ENCODE measurements around the gene HLCS. TPM values are rescaled to one million over a fixed set of nuclear protein-coding genes. Genes with fewer than 3 reads are reported as not detected.
"Not testable (repeated sequence)": the region's sequence is repeated elsewhere in the genome, so short reads cannot be mapped to it uniquely, and the experiment has no call there.

HLCS gene
- total RNA-seq, 1 experiment from 2014 or later, result 33.8 TPM

DNA sequence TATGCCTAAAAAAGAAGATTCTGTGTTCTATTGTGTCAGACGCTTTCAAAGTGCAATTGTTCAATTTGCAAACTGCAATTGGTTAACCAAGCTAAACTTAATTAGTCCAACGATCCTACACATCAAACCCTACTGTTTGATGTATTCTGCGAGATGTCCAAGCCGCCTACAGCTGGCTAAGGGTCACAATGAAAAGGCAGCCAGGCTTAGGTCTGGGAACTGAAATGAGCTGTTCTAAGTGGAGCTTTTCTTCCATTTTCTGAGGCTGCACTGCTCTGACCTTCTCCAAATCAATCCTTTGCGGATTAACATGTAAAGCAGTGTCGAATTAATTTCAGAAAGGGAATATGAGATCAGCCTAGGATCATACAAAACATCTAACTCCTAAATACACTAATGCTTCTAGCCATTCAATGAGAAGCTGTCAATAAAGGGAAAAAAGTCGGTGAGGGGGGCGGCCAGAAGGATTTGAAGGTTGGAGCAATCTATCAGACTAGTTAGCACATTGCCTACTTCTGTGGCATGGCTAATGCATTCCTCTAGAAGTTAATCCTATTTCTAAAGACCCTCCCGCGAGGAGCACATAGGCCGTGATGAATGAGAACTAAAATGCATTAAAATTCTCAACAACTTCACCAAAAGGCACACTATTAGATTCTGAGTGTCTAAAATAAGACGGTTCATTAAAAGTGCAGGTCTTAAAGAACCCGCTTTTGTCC is 148.6 kb downstream of the HLCS start:
- in situ Hi-C loops (cut with HindIII; ENCODE audit: low pct_unique_long_range_greater_than_20kb, low sequenced_read_pairs), result no loop called here
- no peak for DNase-seq (ENCODE audit: low read depth, low spot score)

DNA sequence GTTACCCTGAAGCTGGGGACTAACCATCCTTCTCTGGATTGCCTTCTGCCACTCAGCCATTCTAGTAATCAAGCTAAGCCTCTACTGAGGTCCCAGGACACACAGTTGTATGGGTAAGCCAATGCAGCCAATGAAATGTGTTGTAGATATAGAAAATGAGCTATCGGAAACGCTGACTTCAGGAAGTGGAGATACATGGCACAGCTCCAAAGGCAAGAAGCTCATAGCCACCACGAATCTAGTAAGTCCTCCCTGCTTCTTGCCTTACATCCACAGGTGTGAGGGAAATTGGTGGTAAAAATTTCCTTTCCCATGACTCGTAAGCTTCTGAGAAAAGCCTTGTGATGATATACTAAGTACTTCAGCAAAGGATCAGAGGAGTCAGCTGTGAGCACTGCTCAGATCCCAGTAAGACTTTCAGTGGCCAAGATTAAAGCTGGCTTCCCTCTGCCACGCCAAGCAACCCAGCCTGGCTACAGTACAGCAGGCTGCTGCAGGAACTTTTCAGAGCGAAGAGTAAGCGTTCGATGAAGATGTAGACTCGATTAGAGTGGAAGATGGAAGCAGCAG is 149.8 kb downstream of the HLCS start:
- in situ Hi-C loops (cut with HindIII; ENCODE audit: low pct_unique_long_range_greater_than_20kb, low sequenced_read_pairs), result no loop called here
- DNase-seq (ENCODE audit: low read depth, low spot score), result no peak

DNA sequence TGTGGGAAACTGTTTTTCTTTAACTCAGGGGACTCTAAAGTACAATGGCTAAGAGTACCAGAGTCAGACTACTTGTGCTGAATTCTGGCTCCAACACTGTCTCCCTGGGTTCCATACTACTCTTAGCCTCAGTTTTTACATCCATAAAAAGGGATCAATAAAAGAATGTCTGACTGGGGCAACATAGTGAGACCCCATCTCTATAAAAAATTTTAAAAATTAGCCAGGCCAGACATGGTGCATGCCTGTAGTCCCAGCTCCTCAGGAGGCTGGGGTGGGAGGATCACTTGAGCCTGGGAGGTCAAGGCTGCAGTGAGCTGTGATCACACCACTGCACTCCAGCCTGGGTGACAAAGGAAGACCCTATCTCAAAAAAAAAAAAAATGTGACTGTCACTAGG is 150.4 kb downstream of the HLCS start:
- in situ Hi-C loops (cut with HindIII; ENCODE audit: low pct_unique_long_range_greater_than_20kb, low sequenced_read_pairs); DNase-seq (ENCODE audit: low read depth, low spot score): not testable (repeated sequence)

DNA sequence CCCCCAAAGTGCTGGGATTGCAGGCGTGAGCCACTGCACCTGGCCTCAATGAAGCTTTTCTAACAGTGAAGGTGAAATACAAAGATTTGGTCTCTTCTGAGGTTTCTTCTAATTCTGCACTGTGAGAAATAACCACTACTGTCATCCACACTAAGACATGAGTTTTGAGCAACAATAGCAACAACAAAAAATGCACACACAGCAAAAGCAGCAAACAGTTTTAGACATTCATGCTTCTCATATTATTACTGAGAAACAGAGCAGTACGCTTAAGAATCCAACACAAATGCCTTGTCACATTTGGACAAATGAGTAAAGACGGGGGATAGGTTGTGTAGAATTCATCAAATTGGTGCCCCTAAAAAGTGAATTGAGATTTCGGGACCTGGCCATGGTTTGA is 151.2 kb downstream of the HLCS start:
- no peak for DNase-seq (ENCODE audit: low read depth, low spot score)
- in situ Hi-C loops (cut with HindIII; ENCODE audit: low pct_unique_long_range_greater_than_20kb, low sequenced_read_pairs), result no loop called here

DNA sequence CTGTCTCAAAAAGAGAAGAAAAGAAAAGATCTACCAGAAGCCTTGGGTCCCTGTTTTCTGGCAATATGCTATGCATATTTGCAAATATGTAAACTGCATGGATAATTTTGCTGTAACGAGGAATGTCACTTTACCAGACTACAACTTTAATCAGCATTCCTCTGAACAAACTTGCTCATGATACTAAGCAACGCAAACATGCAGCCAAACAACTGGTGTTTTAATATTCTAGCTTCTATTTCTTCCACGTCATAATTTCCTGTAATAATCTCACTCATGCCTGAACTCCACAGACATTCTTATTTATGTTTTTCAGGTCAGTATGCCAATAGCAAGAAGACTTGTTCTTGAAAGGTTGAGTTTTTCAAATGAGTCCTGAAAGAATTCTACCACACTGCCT is 153.4 kb downstream of the HLCS start:
- in situ Hi-C loops (cut with HindIII; ENCODE audit: low pct_unique_long_range_greater_than_20kb, low sequenced_read_pairs), result no loop called here
- DNase-seq (ENCODE audit: low read depth, low spot score), result no peak

GRCh38 chr21:36811762-36812161 is 154.7 kb downstream of the HLCS start:
- no peak for DNase-seq (ENCODE audit: low read depth, low spot score)
- in situ Hi-C loops (cut with HindIII; ENCODE audit: low pct_unique_long_range_greater_than_20kb, low sequenced_read_pairs), result no loop called here

- in situ Hi-C loops (cut with HindIII; ENCODE audit: low pct_unique_long_range_greater_than_20kb, low sequenced_read_pairs), result no loop called here
- DNase-seq (ENCODE audit: low read depth, low spot score), result no peak
Observed at GRCh38 chr21:36810443-36810842, 156.0 kb downstream of the HLCS start.

GRCh38 chr21:36807422-36807928 is 159.0 kb downstream of the HLCS start:
- DNase-seq (ENCODE audit: low read depth, low spot score), result no peak
- in situ Hi-C loops (cut with HindIII; ENCODE audit: low pct_unique_long_range_greater_than_20kb, low sequenced_read_pairs), result no loop called here

DNA sequence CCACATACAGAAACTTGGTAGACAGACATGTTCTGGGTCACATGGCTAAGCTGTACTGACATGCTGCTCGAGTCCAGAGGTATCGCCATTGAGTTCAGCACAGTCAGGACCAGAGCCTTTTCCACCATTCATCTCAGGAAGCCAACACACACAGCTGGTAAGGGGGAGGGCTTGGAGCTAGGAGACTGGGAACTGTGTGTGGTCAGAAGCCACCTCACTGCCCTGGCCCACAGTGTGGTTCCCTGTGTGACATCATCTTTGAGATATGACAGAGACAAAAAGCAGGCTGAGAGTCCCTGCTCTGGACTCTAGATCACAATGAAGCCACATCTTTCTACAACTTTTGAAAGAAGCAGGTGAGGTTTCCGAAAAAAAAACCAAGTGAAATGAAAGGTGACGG is 160.4 kb downstream of the HLCS start:
- in situ Hi-C loops (cut with HindIII; ENCODE audit: low pct_unique_long_range_greater_than_20kb, low sequenced_read_pairs), result no loop called here
- DNase-seq (ENCODE audit: low read depth, low spot score), result no peak

DNA sequence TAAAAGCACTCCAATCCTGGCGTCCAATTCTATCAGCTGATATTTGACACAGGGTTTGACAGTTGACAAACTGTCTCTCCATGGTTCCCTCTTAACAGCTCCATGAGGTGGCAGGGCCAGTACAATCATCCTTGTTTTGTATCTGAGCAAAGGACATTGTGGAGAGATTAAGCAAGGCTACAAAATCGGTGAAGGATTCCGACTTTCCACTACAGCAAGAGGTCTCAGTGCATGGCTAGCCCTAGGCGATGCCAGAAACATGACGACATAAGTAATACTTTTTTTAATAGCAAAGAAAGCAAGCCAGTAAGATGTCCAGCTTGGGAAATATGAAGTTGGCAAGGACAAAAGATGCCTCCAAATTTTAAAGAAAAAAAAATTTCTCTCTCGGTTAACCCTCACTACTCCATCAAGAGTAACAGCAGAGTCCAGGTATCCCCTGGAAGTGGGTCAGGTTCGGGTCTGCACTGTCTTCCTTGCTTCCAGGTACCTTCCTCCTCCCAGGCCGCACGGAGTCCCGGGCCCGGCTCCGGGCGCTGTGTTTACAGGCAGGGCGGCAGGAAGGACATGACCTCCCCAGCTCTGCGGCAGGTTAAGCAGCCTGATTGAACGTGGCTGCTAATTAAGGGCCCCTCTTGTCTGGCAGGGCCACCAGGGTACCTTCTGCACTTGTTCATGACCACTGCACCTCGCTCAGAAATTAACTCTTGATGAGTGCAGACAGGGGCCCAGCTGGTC is 161.4 kb downstream of the HLCS start:
- in situ Hi-C loops (cut with HindIII; ENCODE audit: low pct_unique_long_range_greater_than_20kb, low sequenced_read_pairs), result no loop called here
- DNase-seq (ENCODE audit: low read depth, low spot score), result no peak

DNA sequence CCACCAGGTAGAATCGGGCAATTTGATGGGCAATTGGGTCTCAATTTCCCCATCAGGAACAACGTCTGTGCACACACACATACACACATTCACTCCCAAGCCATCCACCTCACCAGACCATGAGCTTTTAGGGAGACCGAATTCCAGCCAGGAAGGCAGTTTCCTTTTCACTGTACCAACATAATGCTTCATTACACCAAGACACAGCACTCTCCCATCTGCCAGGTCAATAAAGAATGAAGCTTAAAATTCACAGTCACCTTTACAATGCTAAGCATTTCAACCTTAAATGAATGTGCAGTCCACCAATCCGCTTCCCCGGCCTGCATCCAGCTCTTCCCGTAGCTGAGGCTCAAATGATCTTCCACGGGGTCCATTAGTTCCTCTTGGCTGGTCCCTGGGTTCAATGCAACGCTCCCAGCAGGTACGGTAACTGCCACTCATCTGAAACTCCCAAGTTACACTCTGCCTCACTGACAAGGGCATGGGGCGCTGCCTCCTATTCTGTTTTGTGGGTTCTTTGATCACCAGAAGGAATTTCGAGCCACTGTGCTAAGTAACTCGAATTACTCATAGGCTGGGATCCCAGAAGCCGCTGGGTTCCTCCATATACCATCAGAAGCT is 162.5 kb downstream of the HLCS start:
- in situ Hi-C loops (cut with HindIII; ENCODE audit: low pct_unique_long_range_greater_than_20kb, low sequenced_read_pairs), result no loop called here

DNA sequence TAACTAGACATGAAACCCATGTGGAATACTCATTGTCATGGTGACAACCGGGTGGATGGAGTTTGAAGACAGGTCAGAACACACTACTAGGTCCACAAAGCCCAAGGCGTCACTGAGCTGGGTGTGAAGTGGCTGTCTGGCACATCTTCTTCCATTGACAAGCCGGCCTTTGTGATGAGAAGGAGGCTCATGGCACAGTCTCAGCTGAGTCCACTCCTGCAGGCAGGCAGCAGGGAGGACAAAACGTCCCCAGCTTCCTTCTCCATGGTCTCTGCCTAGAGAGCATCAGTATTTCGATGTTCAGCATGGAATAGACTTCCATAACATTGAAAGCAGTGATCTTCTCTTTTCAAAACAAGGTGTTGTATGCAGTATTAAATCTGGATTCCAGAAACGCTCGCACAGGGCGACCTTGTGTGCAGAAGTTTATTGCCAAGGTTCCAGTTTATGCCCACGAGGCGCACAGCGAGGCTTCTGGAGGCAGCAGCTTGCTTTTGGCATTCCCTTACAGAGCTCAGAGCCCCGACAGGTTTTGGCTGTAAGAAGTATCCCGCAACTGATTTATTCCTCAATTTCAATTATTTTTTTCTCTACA is 163.3 kb downstream of the HLCS start:
- DNase-seq (ENCODE audit: low read depth, low spot score), result no peak
- in situ Hi-C loops (cut with HindIII; ENCODE audit: low pct_unique_long_range_greater_than_20kb, low sequenced_read_pairs), result no loop called here

More for the DNA sequence above, 162.5 kb downstream of the HLCS start:
- DNase-seq (ENCODE audit: low read depth, low spot score), result no peak

DNA sequence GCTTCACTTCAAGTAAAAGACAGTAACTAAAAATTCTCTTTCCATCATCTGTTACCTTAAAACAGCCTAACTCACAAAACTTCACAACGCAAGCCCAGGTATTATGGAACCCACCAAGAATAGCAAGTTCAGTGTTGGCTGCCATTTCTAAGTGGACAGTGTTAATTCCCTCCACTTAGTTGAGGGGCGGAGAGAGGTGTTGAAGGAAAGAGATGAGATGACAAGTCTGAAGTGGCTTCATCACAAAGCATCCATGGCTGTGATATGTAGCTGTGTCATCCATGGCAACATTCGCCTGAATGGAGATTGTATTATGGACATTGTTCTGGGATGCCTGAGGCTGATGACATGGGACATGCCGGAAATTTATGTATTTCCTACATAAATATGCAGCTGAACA is 165.7 kb downstream of the HLCS start:
- in situ Hi-C loops (cut with HindIII; ENCODE audit: low pct_unique_long_range_greater_than_20kb, low sequenced_read_pairs), result no loop called here
- no peak for DNase-seq (ENCODE audit: low read depth, low spot score)

GRCh38 chr21:36799869-36800268 is 166.6 kb downstream of the HLCS start:
- in situ Hi-C loops (cut with HindIII; ENCODE audit: low pct_unique_long_range_greater_than_20kb, low sequenced_read_pairs), result no loop called here
- no peak for DNase-seq (ENCODE audit: low read depth, low spot score)

DNA sequence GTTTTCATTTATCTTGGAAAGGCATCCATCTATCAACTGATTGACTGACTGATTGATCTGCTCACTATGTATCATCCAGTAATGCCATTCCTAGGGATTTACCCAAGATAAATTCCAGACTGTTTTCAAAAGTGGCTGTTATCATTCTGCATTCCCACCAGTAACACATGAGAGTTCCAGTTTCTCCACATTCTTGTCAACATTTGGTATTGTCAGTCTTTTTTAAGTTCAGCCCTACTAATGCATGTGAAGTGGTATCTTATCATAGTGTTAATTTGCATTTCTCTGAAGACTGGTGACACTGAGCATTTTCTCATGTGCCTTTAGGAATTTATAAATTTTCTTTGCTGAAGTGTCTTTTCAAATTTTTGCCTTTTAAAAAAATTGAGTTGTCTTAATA is 168.0 kb downstream of the HLCS start:
- in situ Hi-C loops (cut with HindIII; ENCODE audit: low pct_unique_long_range_greater_than_20kb, low sequenced_read_pairs), result no loop called here

GRCh38 chr21:36796070-36796469 is 170.4 kb downstream of the HLCS start:
- in situ Hi-C loops (cut with HindIII; ENCODE audit: low pct_unique_long_range_greater_than_20kb, low sequenced_read_pairs), result no loop called here
- no peak for DNase-seq (ENCODE audit: low read depth, low spot score)

More for the DNA sequence above, 168.0 kb downstream of the HLCS start:
- no peak for DNase-seq (ENCODE audit: low read depth, low spot score)

- no peak for DNase-seq (ENCODE audit: low read depth, low spot score)
- in situ Hi-C loops (cut with HindIII; ENCODE audit: low pct_unique_long_range_greater_than_20kb, low sequenced_read_pairs), result no loop called here
Observed at GRCh38 chr21:36792505-36792967, 173.9 kb downstream of the HLCS start.
